T1000 (cell line): Measurements from ENCODE around the gene ACSF3.

Experiments
- DNase-seq: peaks from one replicate; lab custom pipeline; 2025; ENCODE audit warnings: mixed read lengths; lab: John Stamatoyannopoulos, UW

ACSF3 gene

GRCh38 chr16:89093602-89094251, at the start of gene ACSF3:
TSS of gene ACSF3 (plus strand) at chr16:89093852. CDS start at chr16:89100682, 6,830 bp downstream.
- DNase-seq, result no peak

DNA sequence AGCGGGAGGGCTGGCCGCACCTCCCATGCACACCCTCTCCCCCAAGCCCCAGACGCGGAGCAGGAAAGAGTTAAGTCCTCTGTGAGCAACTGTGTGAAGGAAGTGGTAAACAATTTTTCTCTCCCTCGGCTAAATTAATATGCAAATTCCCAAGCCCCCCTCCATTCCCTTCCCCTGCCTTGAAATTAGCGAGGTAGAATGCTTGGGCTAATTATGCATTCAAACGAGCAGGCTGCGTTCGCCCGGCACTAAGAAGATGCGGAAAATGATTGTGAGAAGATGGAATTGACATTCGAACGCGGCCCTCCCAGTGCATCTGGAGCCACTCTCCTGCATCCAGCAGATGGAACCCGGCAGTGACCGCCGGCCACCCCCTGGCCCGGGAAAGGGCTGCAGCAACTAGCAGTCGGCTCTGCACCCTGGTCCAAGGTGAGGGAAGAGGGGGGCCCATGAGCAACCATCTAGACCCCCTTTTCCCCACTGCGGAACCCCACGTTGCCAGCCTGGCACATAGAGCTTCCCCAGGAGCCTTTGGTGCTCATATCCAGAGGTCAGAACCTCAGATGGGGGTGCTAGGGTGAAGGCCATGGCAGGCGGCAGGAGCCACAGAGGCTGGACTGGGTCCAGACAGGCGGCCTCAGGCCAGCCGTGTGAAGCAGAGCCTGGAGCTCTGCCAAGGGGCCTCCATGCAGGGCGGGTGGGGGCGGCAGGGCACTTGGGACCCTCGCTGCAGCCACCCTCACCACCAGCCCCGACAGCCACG, 49.1 kb upstream of the ACSF3 start:
- DNase-seq, result no peak

DNA sequence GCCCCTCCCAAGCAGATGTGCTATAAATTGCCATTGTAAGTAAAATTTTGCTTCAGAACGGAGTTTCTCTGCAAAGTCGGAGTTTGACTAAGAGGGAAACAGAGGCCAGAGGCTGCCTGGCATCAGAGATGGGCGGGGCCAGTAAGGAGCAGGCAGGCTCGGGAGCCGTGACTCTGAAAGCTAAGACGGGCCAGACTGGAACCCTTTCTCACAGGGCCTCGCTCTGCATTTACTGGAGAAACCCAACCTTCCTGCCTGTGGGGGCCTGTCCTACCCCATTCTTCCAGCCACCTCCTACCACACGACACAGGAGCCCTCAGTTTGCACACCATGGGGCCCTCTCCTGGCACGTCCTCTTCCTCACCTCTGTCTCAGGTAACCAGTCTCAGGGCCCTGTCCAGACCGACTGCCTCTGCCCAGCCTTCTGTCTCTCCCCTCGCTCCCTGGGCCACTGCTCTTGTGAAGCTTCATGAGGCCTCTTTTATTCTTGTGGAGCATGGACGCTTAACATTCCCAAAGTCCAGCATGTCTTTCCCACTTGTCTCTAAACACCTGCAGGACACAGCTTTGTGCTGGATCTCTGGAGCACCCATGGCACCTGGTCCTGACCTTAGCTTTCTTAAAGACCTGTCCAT, 48.4 kb upstream of the ACSF3 start:
- DNase-seq, result no peak

DNA sequence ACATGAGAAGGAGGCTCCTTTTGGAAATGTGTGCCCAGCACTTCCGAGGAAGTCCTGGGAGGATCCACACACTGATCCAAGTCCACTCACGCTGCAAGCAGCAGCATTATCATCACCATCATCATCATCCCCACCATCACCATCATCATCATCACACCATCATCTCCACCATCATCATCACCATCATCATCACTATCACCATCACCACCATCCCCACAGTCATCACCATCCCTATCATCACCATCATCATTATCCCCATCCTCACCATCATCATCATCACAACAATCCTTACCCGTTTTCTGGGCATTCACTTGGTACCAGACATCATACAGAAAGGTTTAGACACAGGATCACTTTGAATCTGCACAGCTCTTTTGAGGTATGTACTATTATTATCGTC, 47.8 kb upstream of the ACSF3 start:
- no peak for DNase-seq

GRCh38 chr16:89046491-89046890, 47.2 kb upstream of the ACSF3 start:
- no peak for DNase-seq

GRCh38 chr16:89047331-89048089, 46.1 kb upstream of the ACSF3 start:
- DNase-seq, result no peak

- no peak for DNase-seq
Observed at GRCh38 chr16:89048090-89048725, 45.4 kb upstream of the ACSF3 start.

DNA sequence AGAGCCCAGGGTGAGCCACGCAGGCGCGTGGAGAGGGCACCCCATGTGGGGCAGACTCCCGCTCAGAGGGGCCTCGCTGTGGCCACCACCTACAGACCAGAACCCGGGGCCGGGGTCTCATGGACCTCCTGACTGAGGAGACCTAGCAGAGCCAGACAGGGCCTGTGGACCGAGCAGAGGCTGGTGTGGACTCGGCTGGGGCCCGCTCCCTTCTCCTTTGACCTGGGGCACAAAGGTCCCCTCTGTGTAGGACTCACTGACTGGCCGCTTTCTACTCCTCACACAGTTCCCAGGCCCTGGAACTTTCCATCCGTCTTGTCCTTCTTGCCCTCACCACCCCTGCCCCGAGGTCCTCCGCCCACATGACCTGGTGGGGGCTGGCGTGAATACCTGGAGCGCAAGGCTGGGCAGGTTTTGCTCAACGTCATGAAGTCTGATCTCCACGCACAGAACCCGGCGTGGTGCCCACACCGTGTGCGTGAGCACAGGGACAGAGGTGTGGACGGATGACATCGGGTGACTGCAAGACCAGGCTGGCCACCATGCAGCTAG, 44.7 kb upstream of the ACSF3 start:
- no peak for DNase-seq

- DNase-seq, result no peak
Observed at GRCh38 chr16:89049484-89050118, 44.1 kb upstream of the ACSF3 start.

GRCh38 chr16:89050119-89050867, 43.4 kb upstream of the ACSF3 start:
- no peak for DNase-seq

DNA sequence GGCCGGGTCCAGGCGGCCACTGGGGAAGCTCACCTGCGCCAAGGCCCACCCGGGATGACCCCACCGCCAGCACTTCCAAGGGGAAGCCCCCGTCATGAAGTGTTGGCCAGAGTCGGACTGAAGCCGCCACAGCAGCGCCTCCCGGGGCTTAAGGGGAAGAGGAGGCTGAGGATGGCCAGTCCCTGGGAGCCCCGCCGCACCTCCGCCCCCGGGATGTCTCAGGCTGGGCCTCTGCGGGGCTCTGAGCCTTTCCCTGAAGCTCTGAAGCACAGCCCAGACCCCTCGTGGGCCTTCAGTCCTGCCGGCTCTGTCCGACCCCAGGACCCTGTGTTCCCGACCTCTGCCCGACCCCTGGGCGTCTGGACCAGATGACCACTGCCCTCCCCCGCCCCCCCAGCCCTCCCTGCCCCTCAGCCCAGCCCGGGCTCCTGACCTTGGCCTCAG, 42.8 kb upstream of the ACSF3 start:
- DNase-seq, result no peak

- DNase-seq, result no peak
Observed at GRCh38 chr16:89051521-89052166, 42.0 kb upstream of the ACSF3 start.

DNA sequence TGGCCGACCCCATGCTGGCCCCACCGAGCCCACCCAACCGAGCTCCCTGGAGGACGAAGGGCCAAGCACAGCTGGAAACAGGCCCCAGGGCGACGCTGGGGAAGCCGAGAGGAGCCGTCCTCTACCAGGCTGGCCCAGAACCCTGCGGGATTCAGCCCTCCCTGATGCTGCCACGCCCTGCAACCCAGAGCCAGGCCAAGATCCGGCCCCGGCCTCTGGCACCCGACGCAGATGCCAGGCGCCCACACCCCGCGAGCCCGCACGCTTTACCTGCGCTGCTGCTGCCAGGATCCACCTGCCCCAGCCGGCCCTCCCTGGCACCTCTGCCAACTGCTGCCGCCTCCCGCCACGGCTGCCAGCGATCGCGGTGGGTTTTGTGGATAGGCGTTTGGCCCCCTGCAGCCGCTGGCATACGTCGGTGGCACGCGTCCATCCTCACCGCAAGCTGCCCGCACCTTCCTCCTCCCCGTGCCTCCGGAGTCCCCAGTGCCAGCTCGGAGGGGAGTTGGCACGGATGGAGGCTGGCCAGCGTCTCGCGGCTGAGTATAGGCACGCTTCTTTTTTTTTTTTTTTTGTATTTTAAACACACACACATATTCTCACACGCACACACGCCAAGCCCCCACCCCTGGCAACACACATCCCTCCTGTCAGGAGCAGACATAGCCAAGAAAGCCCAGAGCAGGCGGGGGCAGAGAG, 41.3 kb upstream of the ACSF3 start:
- no peak for DNase-seq

- no peak for DNase-seq
Observed at GRCh38 chr16:89052890-89053724, 40.5 kb upstream of the ACSF3 start.

- DNase-seq, result no peak
Observed at GRCh38 chr16:89053725-89054029, 40.0 kb upstream of the ACSF3 start.

- no peak for DNase-seq
Observed at GRCh38 chr16:89054261-89054661, 39.4 kb upstream of the ACSF3 start.

DNA sequence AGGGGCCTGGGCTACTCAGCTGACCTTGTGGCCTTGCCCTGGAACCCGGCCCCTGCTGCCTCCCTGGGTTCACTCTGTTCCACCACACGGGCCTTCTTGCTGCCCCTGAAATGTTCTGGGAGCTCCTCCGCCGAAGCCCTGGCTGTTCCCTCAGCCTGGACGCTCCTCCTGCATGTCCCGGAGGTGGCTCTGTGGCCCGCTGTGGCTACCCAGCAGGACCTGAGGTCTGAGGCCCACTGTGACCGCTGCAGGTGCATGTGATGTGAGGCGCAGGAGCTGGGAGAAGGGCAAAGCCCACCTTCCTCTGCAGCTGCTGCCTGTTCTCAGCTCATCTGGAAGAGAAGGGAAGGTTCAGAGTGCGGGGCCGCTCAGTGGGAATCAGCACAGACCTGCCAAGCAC, 38.9 kb upstream of the ACSF3 start:
- DNase-seq, result no peak

DNA sequence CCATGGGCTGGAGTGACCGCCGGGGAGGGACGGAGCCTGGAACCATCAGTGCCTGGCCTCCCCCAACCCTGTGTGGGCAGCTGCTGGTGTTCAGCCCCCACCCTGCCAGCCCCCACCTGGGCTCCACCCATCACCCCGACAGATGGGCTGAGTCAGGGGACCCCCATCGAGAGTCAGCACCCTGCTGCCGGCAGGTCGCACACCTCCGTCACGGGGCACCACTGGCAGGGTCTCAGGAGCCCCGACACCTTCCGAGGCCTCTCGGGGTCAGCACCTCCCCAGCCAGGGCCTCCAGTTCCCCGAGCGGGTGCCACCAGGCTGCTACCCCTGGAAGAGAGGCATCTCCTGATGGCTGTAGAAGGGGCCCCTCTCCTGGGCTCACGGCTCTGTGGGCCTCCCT, 38.3 kb upstream of the ACSF3 start:
- no peak for DNase-seq
